H9 (cell line): ENCODE data around the gene TMEM178B. TPM values are rescaled to one million over a fixed set of nuclear protein-coding genes. Genes with fewer than 3 reads are reported as not detected.
A peak's percentile ranks its signal among the peaks of the same experiment; 100 is the strongest.
"Not testable (repeated sequence)": the region's sequence is repeated elsewhere in the genome, so short reads cannot be mapped to it uniquely, and the experiment has no call there.

Experiments used
- DNase-seq: peaks from one replicate; pipeline ENCODE4 v3.0.0-alpha.2; 2017
- H2AFZ ChIP-seq: one replicate; pipeline ENCODE4 v1.6.1; 2013; ENCODE audit warnings: mild to moderate bottlenecking, low read length, control low read depth, moderate library complexity
- H2AK5ac ChIP-seq: 2 replicates; pipeline ENCODE4 v1.6.1; 2013; ENCODE audit warnings: low read length, control low read depth, mixed read lengths; ENCODE audit not compliant: insufficient read length
- H2BK120ac ChIP-seq: one replicate; pipeline ENCODE4 v1.6.1; 2013; ENCODE audit warnings: low read depth, mild to moderate bottlenecking, low read length, control low read depth, inconsistent platforms; ENCODE audit not compliant: poor library complexity, severe bottlenecking
- H2BK12ac ChIP-seq: 2 replicates; pipeline ENCODE4 v1.6.1; 2013; ENCODE audit warnings: low read length, control low read depth, mixed read lengths, low read depth; ENCODE audit not compliant: insufficient read length
- H2BK15ac ChIP-seq: 2 replicates; pipeline ENCODE4 v1.6.1; 2013; ENCODE audit warnings: low read depth, low read length, control low read depth
- H2BK20ac ChIP-seq: one replicate; pipeline ENCODE4 v1.6.1; 2013; ENCODE audit warnings: low read depth, mild to moderate bottlenecking, low read length, control low read depth, inconsistent platforms; ENCODE audit not compliant: poor library complexity, severe bottlenecking
- H2BK5ac ChIP-seq: 2 replicates; pipeline ENCODE4 v1.6.1; 2013; ENCODE audit warnings: low read length, control low read depth, mixed read lengths; ENCODE audit not compliant: insufficient read length
- H3K14ac ChIP-seq: 2 replicates; pipeline ENCODE4 v1.6.1; 2013; ENCODE audit warnings: low read length, control low read depth; ENCODE audit not compliant: insufficient read depth
- H3K18ac ChIP-seq: 2 replicates; pipeline ENCODE4 v1.6.1; 2013; ENCODE audit warnings: low read depth, mild to moderate bottlenecking, mixed read lengths, low read length, control low read depth; ENCODE audit not compliant: insufficient read length
- H3K23ac ChIP-seq: 2 replicates; pipeline ENCODE4 v1.6.1; 2013; ENCODE audit warnings: low read length, control low read depth, mixed read lengths, low read depth; ENCODE audit not compliant: insufficient read length
- H3K23me2 ChIP-seq: 2 replicates; pipeline ENCODE4 v1.6.1; 2013; ENCODE audit warnings: low read depth, mild to moderate bottlenecking, mixed read lengths, low read length, control low read depth; ENCODE audit not compliant: insufficient read length, poor library complexity, severe bottlenecking
- H3K27ac ChIP-seq: 2 replicates; pipeline ENCODE4 v1.5.1; 2013; ENCODE audit warnings: low read length, control low read depth, mixed read lengths, low read depth; ENCODE audit not compliant: insufficient read length
- H3K27me3 ChIP-seq: 2 replicates; pipeline ENCODE4 v1.6.1; 2013; ENCODE audit warnings: low read length, control low read depth, inconsistent platforms; ENCODE audit not compliant: insufficient read depth
- H3K4ac ChIP-seq: 2 replicates; pipeline ENCODE4 v1.6.1; 2013; ENCODE audit warnings: low read depth, mild to moderate bottlenecking, control low read depth, inconsistent platforms, low read length, moderate library complexity
- H3K4me1 ChIP-seq: 2 replicates; pipeline ENCODE4 v1.6.1; 2013; ENCODE audit warnings: low read length, control low read depth, inconsistent platforms; ENCODE audit not compliant: insufficient read depth
- H3K4me2 ChIP-seq: 2 replicates; pipeline ENCODE4 v1.6.1; 2013; ENCODE audit warnings: low read length, control low read depth, mixed read lengths; ENCODE audit not compliant: insufficient read length, insufficient read depth
- H3K56ac ChIP-seq: 2 replicates; pipeline ENCODE4 v1.6.1; 2013; ENCODE audit warnings: low read depth, mild to moderate bottlenecking, mixed read lengths, low read length, control low read depth; ENCODE audit not compliant: insufficient read length
- H3K79me1 ChIP-seq: 2 replicates; pipeline ENCODE4 v1.6.1; 2013; ENCODE audit warnings: low read depth, mild to moderate bottlenecking, moderate library complexity, low read length, control low read depth, inconsistent platforms; ENCODE audit not compliant: insufficient read depth, poor library complexity, severe bottlenecking
- H3K79me2 ChIP-seq: 2 replicates; pipeline ENCODE4 v1.6.1; 2013; ENCODE audit warnings: low read length, control low read depth, inconsistent platforms; ENCODE audit not compliant: insufficient read depth
- H3K9ac ChIP-seq: 2 replicates; pipeline ENCODE4 v1.6.1; 2013; ENCODE audit warnings: low read length, control low read depth, mixed read lengths; ENCODE audit not compliant: insufficient read length; ENCODE audit errors: extremely low read depth
- H3K9me3 ChIP-seq: one replicate; pipeline ENCODE4 v1.6.1; 2013; ENCODE audit warnings: low read depth, low read length, inconsistent platforms; ENCODE audit not compliant: control insufficient read depth
- H3T11ph ChIP-seq: one replicate; pipeline ENCODE4 v1.6.1; 2013; ENCODE audit warnings: mild to moderate bottlenecking, low read length, control low read depth, inconsistent platforms
- H4K20me1 ChIP-seq: one replicate; pipeline ENCODE4 v1.6.1; 2013; ENCODE audit not compliant: control insufficient read depth, insufficient read length, insufficient read depth
- H4K5ac ChIP-seq: 2 replicates; pipeline ENCODE4 v1.6.1; 2013; ENCODE audit warnings: low read depth, mild to moderate bottlenecking, mixed read lengths, low read length, control low read depth; ENCODE audit not compliant: insufficient read length
- H4K8ac ChIP-seq: replicated peaks from 2 replicates; pipeline ENCODE4 v1.6.1; 2013; ENCODE audit warnings: low read length, control low read depth, mixed read lengths, low read depth; ENCODE audit not compliant: insufficient read length
- H4K91ac ChIP-seq: 2 replicates; pipeline ENCODE4 v1.6.1; 2013; ENCODE audit warnings: low read depth, mild to moderate bottlenecking, moderate library complexity, mixed read lengths, low read length, control low read depth; ENCODE audit not compliant: insufficient read length
- H3K27ac Mint-ChIP-seq, 3 experiments: 2 replicates in 2 of 3; 3 replicates in 1 of 3; pipeline ENCODE4 v1.8.0; 2020 to 2021; ENCODE audit warnings: mixed read lengths in 3 of 3, mild to moderate bottlenecking in 1 of 3, moderate library complexity in 1 of 3
- H3K27me3 Mint-ChIP-seq: 2 replicates; pipeline ENCODE4 v1.8.0; 2021; ENCODE audit warnings: low read depth, mild to moderate bottlenecking, moderate library complexity, mixed read lengths
- H3K36me3 Mint-ChIP-seq, 3 experiments: 2 replicates in 2 of 3; 3 replicates in 1 of 3; pipeline ENCODE4 v1.8.0; 2020 to 2021; ENCODE audit warnings: low read depth in 3 of 3, mixed read lengths in 3 of 3; ENCODE audit not compliant: insufficient read depth in 1 of 3
- H3K4me1 Mint-ChIP-seq, 2 experiments: 2 replicates each; pipeline ENCODE4 v1.8.0; 2020; ENCODE audit warnings: mixed read lengths in 2 of 2
- H3K4me3 Mint-ChIP-seq, 2 experiments: 2 replicates in 1 of 2; 3 replicates in 1 of 2; pipeline ENCODE4 v1.8.0; 2020 to 2021; ENCODE audit warnings: mild to moderate bottlenecking in 2 of 2, mixed read lengths in 2 of 2, moderate library complexity in 1 of 2
- H3K9me3 Mint-ChIP-seq, 2 experiments: 2 replicates in 1 of 2; 3 replicates in 1 of 2; pipeline ENCODE4 v1.8.0; 2020; ENCODE audit warnings: mild to moderate bottlenecking in 2 of 2, mixed read lengths in 2 of 2, moderate library complexity in 1 of 2
- CTCF ChIP-seq: fragments of 200-600 bp; sonication (generic); conservative IDR thresholded peaks from 3 replicates; pipeline ENCODE4 v1.8.0; 2021; ENCODE audit warnings: antibody characterized with exemption, mild to moderate bottlenecking
- WGBS: extraction: QIAGEN DNeasy Blood & Tissue Kit; methylation state at CpG from one replicate; pipeline ENCODE4 v1.1.7; 2013; ENCODE audit warnings: missing lambda C conversion rate, low lambda C conversion rate, mixed read lengths; ENCODE audit not compliant: insufficient read length; ENCODE audit errors: extremely low coverage; 5-methylcytosine and 5-hydroxymethylcytosine counted together
- total RNA-seq: library from RNA; stranded (reverse); gene quantifications from 2 replicates; pipeline ENCODE4 v1.2.1, GENCODE V29; 2021

Gene TMEM178B
- total RNA-seq, 1 experiment from 2014 or later, result 11.3 TPM

- Histone ChIP-seq H2BK15ac (no peak overlapping the region), H2AFZ (no peak overlapping the region), H3K23me2 (no peaks in the 10 kb centered on the region), H3K18ac (no peak overlapping the region), H2BK5ac (no peak overlapping the region), H3K27me3 (no peaks in the 10 kb centered on the region), H3K23ac (no peak overlapping the region), H3K14ac (no peak overlapping the region; the same call in 1 of the 2 replicates), H4K91ac (no peak overlapping the region), H3K56ac (no peak overlapping the region), H4K20me1 (no peaks in the 10 kb centered on the region), H3K27ac (no peak overlapping the region), H4K5ac (no peak overlapping the region), H3K4me2 (no peak overlapping the region), H2BK120ac (no peak overlapping the region), H3K9me3 (no peaks in the 10 kb centered on the region), H2BK20ac (no peak overlapping the region), H3K4ac (no peak overlapping the region), H3K4me1 (no peaks in the 10 kb centered on the region), H3K79me2 (no peaks in the 10 kb centered on the region), H3K79me1 (no peaks in the 10 kb centered on the region), H4K8ac (no peak overlapping the region), H2BK12ac (no peak overlapping the region), H2AK5ac (no peak overlapping the region), H3T11ph (no peak overlapping the region), H3K9ac (no peak overlapping the region)
- Mint-ChIP-seq H3K27ac (peak overlapping the region in 1 of 3 experiments; percentile 57; a peak in 2 of 7 replicates), H3K27me3 (no peaks in the 10 kb centered on the region), H3K4me1 (peaks cover 15 to 28% of the 10 kb centered on the region in 2 experiments), H3K9me3 (no peaks in the 10 kb centered on the region), H3K36me3 (peaks cover 0 to 4% (median 2%) of the 10 kb centered on the region in 3 experiments; a peak in 3 of 7 replicates), H3K4me3 (no peak overlapping the region)
- WGBS, result no CpG with 5 or more reads among the region's 9 CpGs
- no peak for TF ChIP-seq CTCF
- DNase-seq, result no peak
These were observed 328.6 kb downstream of the TMEM178B start for GRCh38 chr7:141402277-141402996.

- H3K56ac ChIP-seq, H3K9me3 ChIP-seq, H2BK5ac ChIP-seq, H2BK12ac ChIP-seq, H3K18ac ChIP-seq, H3K23ac ChIP-seq, H2BK120ac ChIP-seq, H2BK15ac ChIP-seq, H2AK5ac ChIP-seq, H3K23me2 ChIP-seq, H3K14ac ChIP-seq, H3K27me3 ChIP-seq, H3K9me3 Mint-ChIP-seq, H4K5ac ChIP-seq, H3K79me2 ChIP-seq, H3K79me1 ChIP-seq, H3K4me2 ChIP-seq, H3K27ac Mint-ChIP-seq, H2AFZ ChIP-seq, H3K36me3 Mint-ChIP-seq, H3K4me3 Mint-ChIP-seq, H3K4me1 ChIP-seq, H3K27ac ChIP-seq, H3K27me3 Mint-ChIP-seq, H3K4ac ChIP-seq, H3T11ph ChIP-seq, H3K9ac ChIP-seq, H4K91ac ChIP-seq, DNase-seq, H4K8ac ChIP-seq, H2BK20ac ChIP-seq, H4K20me1 ChIP-seq: not testable (repeated sequence)
- no CpG with 5 or more reads among the region's 11 CpGs for WGBS
- peaks cover 22 to 33% of the 10 kb centered on the region in 2 experiments for H3K4me1 Mint-ChIP-seq
These were observed 330.0 kb downstream of the TMEM178B start for GRCh38 chr7:141403846-141404245.
